Spinal cord (tissue), 10 donors: ENCODE measurements around the gene PRDM16. TPM values are rescaled to one million over a fixed set of nuclear protein-coding genes. Genes with fewer than 3 reads are reported as not detected.
A peak's percentile ranks its signal among the peaks of the same experiment; 100 is the strongest.

Source experiments
- DNase-seq, 6 donors: peaks; one replicate each; pipeline versions ENCODE4 v3.0.0 to v3.0.0-alpha.2; 2013 to 2015; ENCODE audit warnings: low spot score in 6 of 6, low read depth in 4 of 6
- H3K27ac ChIP-seq: one replicate; pipeline ENCODE4 v1.5.1; 2013; ENCODE audit warnings: low read depth, low read length, control low read depth
- H3K27me3 ChIP-seq: one replicate; pipeline ENCODE4 v1.6.1; 2013; ENCODE audit warnings: low read length; ENCODE audit not compliant: control insufficient read depth, insufficient read depth
- H3K36me3 ChIP-seq: one replicate; pipeline ENCODE4 v1.6.1; 2013; ENCODE audit warnings: low read length; ENCODE audit not compliant: control insufficient read depth, insufficient read depth
- H3K4me1 ChIP-seq: one replicate; pipeline ENCODE4 v1.6.1; 2013; ENCODE audit warnings: low read length; ENCODE audit not compliant: control insufficient read depth, insufficient read depth
- H3K4me3 ChIP-seq: one replicate; pipeline ENCODE4 v1.5.1; 2013; ENCODE audit warnings: low read depth, low read length, control low read depth
- H3K9me3 ChIP-seq: one replicate; pipeline ENCODE4 v1.6.1; 2013; ENCODE audit warnings: low read length; ENCODE audit not compliant: control insufficient read depth, insufficient read depth
- WGBS: methylation state at CpG from one replicate; pipeline ENCODE4 v1.1.5; 2013; ENCODE audit warnings: missing lambda C conversion rate; ENCODE audit not compliant: insufficient coverage; 5-methylcytosine and 5-hydroxymethylcytosine counted together
- polyA plus RNA-seq, 2 donors: library from polyadenylated mRNA; unstranded; fragments of 120-200 nt; gene quantifications; one replicate each; pipeline ENCODE4 v1.2.1, GENCODE V29; 2013; ENCODE audit not compliant: insufficient read length in 2 of 2
- total RNA-seq, 2 donors: library from RNA; depleted of rRNA in 1 of 2; stranded (reverse); fragments of 120-200 nt in 1 of 2; fragments of >200 nt in 1 of 2; gene quantifications; one replicate each; pipeline versions ENCODE4 v1.2.3 to v1.2.4, GENCODE V29; 2013 to 2014
- donor health status: healthy.

Gene PRDM16
- total and polyA plus RNA-seq, 4 donors: 6.1 to 8.3 (median 7.3) TPM

- no peak for DNase-seq
- H3K27me3 ChIP-seq: no peaks in the 10 kb centered on the region
- H3K27ac ChIP-seq: no peak overlapping the region
- H3K4me3 ChIP-seq: no peak overlapping the region
- WGBS: 81% methylated on average over 12 of the region's 12 CpGs
- no peaks in the 10 kb centered on the region for H3K9me3 ChIP-seq
- H3K4me1 ChIP-seq: peaks cover 42% of the 10 kb centered on the region
- H3K36me3 ChIP-seq: peaks cover 35% of the 10 kb centered on the region
Observed at GRCh38 chr1:3097231-3097630, 28.2 kb downstream of the PRDM16 start.

GRCh38 chr1:3097861-3098260, 28.9 kb downstream of the PRDM16 start:
- no peak overlapping the region for H3K4me3 ChIP-seq
- no peak overlapping the region for H3K27ac ChIP-seq
- DNase-seq: no peak
- H3K36me3 ChIP-seq: peaks cover 33% of the 10 kb centered on the region
- 83% methylated on average over 7 of the region's 7 CpGs for WGBS
- H3K27me3 ChIP-seq: no peaks in the 10 kb centered on the region
- H3K9me3 ChIP-seq: no peaks in the 10 kb centered on the region
- H3K4me1 ChIP-seq: peaks cover 47% of the 10 kb centered on the region

GRCh38 chr1:3099861-3100260, 30.9 kb downstream of the PRDM16 start:
- Histone ChIP-seq H3K9me3 (no peaks in the 10 kb centered on the region), H3K27ac (no peak overlapping the region), H3K4me1 (peaks cover 54% of the 10 kb centered on the region), H3K36me3 (peaks cover 28% of the 10 kb centered on the region), H3K27me3 (no peaks in the 10 kb centered on the region), H3K4me3 (no peak overlapping the region)
- no peak for DNase-seq
- 98% methylated on average over 9 of the region's 9 CpGs for WGBS

DNA sequence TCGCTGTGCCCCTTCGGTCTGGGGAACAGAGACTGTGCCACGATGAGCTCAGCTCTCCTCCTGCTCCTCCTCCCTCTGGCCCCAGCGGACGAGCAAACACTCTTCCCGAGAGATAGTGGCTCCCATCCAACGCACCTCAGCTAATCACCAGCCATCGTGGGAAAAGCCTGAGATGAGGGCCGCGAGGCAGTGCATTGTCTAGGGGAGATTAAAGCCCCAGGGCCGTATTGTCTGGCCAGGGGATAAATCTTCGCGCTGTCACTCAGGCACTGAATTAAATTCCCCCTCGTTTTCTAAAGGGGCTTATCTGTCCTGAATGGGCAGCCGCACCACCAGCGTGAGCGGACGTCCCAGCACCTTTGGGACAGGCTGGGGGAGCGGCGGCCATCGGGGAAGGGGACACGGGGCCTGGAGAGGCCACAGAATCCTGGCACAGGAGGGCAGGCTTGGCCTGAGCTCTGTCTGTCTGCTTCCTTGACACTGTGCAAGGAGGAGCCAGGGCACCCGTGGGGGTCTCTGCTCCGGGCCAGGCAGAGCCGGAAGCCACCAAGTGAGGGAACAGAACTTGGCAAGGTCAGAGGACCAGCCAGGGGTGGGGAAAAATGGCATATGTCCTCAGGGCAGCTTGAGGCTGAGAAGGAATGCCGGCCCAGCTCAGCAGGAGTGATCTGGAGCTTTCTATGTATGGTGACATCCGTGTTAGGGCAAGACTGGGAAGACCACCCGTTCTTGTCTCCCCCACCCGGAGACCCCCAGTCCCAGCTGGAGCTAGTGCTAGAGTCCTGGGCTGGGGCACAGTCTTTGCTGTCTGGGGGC, 32.3 kb downstream of the PRDM16 start:
- peak in 2 of 6 donors; percentile 51 to 75 for DNase-seq
- peaks cover 24% of the 10 kb centered on the region for H3K36me3 ChIP-seq
- no peaks in the 10 kb centered on the region for H3K27me3 ChIP-seq
- WGBS: 23% methylated on average over 24 of the region's 29 CpGs
- H3K9me3 ChIP-seq: no peaks in the 10 kb centered on the region
- no peak overlapping the region for H3K4me3 ChIP-seq
- H3K27ac ChIP-seq: no peak overlapping the region
- H3K4me1 ChIP-seq: peaks cover 63% of the 10 kb centered on the region

- H3K27ac ChIP-seq: no peak overlapping the region
- peaks cover 61% of the 10 kb centered on the region for H3K4me1 ChIP-seq
- no peak for DNase-seq
- no peak overlapping the region for H3K4me3 ChIP-seq
- peaks cover under 1% of the 10 kb centered on the region for H3K9me3 ChIP-seq
- H3K36me3 ChIP-seq: peaks cover 25% of the 10 kb centered on the region
- no peaks in the 10 kb centered on the region for H3K27me3 ChIP-seq
- WGBS: 100% methylated on average over 2 of the region's 3 CpGs
Observed at GRCh38 chr1:3102641-3103040, 33.6 kb downstream of the PRDM16 start.

- H3K27me3 ChIP-seq: no peaks in the 10 kb centered on the region
- 67% methylated on average over 15 of the region's 16 CpGs for WGBS
- DNase-seq: peak in 1 of 6 donors; percentile 27
- H3K4me1 ChIP-seq: peaks cover 63% of the 10 kb centered on the region
- H3K9me3 ChIP-seq: peaks cover 6% of the 10 kb centered on the region
- peak overlapping the region; percentile 52 for H3K27ac ChIP-seq
- no peak overlapping the region for H3K4me3 ChIP-seq
- H3K36me3 ChIP-seq: peaks cover 18% of the 10 kb centered on the region
Observed at GRCh38 chr1:3103967-3104677, 35.1 kb downstream of the PRDM16 start.

GRCh38 chr1:3105167-3105863, 36.3 kb downstream of the PRDM16 start:
- H3K36me3 ChIP-seq: peaks cover 10% of the 10 kb centered on the region
- DNase-seq: peak in 4 of 6 donors; percentile 48 to 91 (median 72)
- no peak overlapping the region for H3K4me3 ChIP-seq
- 24% methylated on average over 22 of the region's 24 CpGs for WGBS
- H3K27me3 ChIP-seq: no peaks in the 10 kb centered on the region
- peaks cover 61% of the 10 kb centered on the region for H3K4me1 ChIP-seq
- peak overlapping the region; percentile 73 for H3K27ac ChIP-seq
- H3K9me3 ChIP-seq: peaks cover 6% of the 10 kb centered on the region

- H3K36me3 ChIP-seq: peaks cover 9% of the 10 kb centered on the region
- WGBS: 81% methylated on average over 8 of the region's 8 CpGs
- H3K4me3 ChIP-seq: no peak overlapping the region
- peaks cover 59% of the 10 kb centered on the region for H3K4me1 ChIP-seq
- H3K27me3 ChIP-seq: no peaks in the 10 kb centered on the region
- peaks cover 6% of the 10 kb centered on the region for H3K9me3 ChIP-seq
- DNase-seq: no peak
- H3K27ac ChIP-seq: no peak overlapping the region
Observed at GRCh38 chr1:3106216-3106615, 37.2 kb downstream of the PRDM16 start.

GRCh38 chr1:3107201-3107600, 38.2 kb downstream of the PRDM16 start:
- no peaks in the 10 kb centered on the region for H3K27me3 ChIP-seq
- H3K27ac ChIP-seq: no peak overlapping the region
- WGBS: 92% methylated on average over 4 of the region's 7 CpGs
- H3K4me3 ChIP-seq: no peak overlapping the region
- peaks cover 6% of the 10 kb centered on the region for H3K9me3 ChIP-seq
- DNase-seq: no peak
- H3K36me3 ChIP-seq: peaks cover 9% of the 10 kb centered on the region
- peaks cover 59% of the 10 kb centered on the region for H3K4me1 ChIP-seq
